AG08395 (cell line): ENCODE measurements around the gene FOXK2.
"Not testable (repeated sequence)": the region's sequence is repeated elsewhere in the genome, so short reads cannot be mapped to it uniquely, and the experiment has no call there.

Experiments used
- DNase-seq: peaks from one replicate; pipeline ENCODE4 v3.0.0; 2012; ENCODE audit warnings: mixed read lengths, low spot score

FOXK2 gene

DNA sequence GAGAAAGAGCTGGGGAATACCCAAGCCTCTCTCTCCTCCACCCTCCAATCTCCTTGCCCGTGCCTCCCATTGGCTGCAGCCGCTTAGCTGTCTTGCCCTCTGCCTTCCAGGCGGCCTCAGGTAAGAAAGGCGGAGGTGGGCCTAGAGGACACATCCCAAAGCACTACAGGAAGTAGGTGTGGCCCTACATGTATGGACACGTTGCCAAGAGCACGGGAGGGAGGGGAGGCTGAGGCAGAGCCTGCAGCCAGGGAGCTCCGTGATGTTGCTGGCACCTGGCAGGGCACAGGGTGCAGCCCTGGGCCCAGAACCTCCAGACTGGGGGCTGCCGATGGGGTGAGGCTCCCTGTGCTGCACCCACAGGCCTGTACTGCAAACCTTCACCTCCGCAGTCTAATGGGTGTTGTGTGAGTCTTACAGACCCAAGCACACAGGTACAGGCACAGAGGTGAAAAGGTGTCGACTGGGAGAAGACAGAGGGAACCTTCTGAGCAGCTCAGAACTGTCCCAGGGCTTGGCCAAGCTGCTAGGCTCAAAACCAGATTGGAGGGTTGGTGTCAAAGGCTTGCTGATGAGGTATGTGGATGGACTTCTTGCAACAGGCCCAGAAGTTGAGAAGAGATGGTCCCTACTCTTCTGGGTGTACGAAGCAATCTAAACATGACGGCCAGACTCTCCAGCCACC is 23.5 kb upstream of the FOXK2 start:
- no peak for DNase-seq

DNA sequence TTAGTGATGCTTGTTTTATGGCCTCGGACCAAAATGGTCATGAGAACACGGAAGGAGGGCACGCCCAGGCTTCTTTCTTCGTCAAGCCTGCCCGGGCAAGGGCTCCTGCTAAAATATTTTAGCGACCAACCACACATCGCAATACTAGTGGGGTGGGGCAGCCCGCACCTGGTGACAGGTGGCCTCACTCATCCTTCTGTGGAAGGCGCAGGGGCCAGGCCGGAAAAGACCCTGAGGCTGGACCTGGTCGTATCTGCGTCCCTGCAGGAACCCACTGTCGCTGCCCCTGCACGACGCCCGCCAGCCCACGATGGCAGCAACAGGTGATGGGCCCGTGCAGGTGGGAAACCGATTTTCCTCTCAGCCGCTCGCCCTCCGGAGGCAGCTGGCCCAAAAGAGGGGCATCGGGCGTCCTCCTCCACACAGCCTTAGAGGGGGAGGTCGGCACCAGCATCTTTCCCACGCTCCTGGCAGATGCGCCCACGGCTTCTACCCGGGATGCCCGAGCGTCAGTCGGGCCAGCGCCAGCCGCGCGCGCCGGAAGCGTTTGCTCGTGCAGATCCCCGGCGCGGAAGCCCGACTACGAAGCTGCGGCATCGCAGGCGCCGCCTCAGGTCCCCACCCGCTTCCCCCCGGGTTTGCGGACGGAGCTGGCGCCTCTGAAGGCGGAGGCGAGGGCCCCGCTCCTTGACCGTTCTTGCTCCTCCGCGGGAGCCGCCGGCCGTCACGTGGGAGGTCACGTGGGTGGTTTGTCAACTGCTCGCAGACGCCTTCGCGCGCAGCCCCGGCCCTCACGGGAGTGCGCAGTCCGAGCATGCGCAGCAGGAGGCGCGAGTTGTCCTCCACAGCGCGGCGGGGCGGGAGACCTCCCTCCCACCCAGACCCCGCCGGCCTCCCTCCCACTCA is 22.8 kb upstream of the FOXK2 start:
- peak; percentile 95 for DNase-seq

- DNase-seq = peak; percentile 15
Observed at GRCh38 chr17:82497483-82498405, 21.8 kb upstream of the FOXK2 start.

- peak; percentile 48 for DNase-seq
Observed at GRCh38 chr17:82502207-82502606, 17.3 kb upstream of the FOXK2 start.

DNA sequence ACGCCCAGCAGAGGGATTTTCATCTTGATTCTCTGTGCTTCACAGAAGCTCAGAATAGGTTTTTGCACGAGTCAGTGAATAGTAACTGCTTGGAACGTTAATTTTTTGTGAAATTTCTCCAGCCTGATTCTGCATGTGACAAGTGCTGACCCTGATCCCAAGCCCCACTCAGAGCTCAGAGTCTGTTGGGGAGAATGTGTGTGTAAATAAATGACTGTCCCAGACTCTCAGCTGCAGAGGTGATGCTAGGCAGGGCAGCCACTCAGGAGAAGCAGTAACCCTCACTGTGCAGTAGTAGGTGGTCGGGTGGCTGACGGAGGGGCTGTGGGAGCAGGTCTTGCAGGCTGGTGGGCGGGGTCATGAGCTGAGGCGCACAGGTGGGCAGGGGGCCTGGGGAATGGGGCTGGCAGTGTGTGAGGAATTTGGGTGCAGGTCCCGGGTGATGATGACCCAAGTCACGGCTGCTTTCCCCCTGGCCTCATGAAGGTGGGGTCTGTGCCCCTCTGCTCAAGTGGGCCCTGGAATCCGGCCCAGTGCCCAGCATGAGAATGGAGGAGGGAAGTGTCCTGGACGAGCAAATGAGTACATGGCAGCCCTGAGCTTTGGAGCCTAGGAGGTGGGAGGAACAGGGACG is 16.3 kb upstream of the FOXK2 start:
- DNase-seq = no peak

GRCh38 chr17:82503728-82504308 is 15.7 kb upstream of the FOXK2 start:
- DNase-seq = no peak

GRCh38 chr17:82505296-82505695 is 14.2 kb upstream of the FOXK2 start:
- DNase-seq = no peak

GRCh38 chr17:82506402-82506801 is 13.1 kb upstream of the FOXK2 start:
- DNase-seq = not testable (repeated sequence)

DNA sequence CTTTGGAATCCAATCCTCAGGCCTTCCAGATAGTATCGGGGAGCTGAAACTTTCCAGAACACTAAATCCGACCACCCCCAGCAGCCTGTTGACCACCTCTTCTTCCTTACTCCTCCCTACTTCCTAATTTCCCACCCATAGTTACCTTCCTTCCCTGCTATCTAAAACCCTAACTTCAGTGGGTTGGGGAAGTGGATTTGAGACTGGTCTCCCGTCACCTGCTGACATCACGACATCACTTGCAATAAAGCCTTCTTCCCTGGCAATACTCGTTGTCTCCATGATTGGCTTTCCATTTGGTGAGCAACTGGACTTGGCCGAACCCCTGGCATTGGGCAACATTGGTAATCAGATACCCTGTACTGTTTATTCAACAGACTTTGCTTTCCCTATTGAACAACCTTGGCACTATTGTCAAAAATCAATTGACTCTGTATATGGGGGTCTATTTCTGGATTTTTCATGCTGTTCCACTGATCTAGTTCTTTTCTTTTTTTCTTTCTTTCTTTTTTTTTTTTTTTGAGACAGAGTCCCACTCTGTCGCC is 11.8 kb upstream of the FOXK2 start:
- DNase-seq = no peak

- not testable (repeated sequence) for DNase-seq
Observed at GRCh38 chr17:82511642-82512041, 7.9 kb upstream of the FOXK2 start.

GRCh38 chr17:82513864-82514263 is 5.7 kb upstream of the FOXK2 start:
- DNase-seq = not testable (repeated sequence)

DNA sequence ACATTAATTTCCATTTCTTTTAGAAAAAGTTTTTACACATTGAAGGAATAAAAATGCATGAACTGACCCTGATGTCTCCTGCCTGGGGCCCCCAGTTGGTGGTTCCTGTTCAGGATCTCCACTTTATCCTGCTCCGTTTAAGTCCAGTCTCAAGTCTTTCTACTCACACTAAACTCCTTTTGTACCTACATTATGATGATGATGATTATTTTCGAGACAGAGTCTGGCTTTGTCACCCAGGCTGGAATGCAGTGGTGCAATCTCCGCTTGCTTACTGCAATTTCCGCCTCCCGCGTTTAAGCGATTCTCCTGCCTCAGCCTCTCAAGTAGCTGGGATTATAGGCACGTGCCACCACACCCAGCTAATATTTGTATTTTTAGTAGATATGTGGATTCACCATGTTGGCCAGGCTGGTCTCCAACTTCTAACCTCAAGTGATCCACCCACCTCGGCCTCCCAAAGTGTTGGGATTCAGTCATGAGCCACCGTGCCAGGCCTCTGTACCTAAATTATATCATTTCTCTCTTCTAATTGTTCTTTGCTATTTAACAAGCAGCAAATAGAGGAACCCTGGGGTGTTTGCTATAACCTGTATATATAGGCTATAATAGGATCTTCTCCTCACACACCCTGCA is 2.2 kb upstream of the FOXK2 start:
- no peak for DNase-seq

GRCh38 chr17:82519971-82520903 is 705 bp downstream of the FOXK2 start:
- no peak for DNase-seq

DNA sequence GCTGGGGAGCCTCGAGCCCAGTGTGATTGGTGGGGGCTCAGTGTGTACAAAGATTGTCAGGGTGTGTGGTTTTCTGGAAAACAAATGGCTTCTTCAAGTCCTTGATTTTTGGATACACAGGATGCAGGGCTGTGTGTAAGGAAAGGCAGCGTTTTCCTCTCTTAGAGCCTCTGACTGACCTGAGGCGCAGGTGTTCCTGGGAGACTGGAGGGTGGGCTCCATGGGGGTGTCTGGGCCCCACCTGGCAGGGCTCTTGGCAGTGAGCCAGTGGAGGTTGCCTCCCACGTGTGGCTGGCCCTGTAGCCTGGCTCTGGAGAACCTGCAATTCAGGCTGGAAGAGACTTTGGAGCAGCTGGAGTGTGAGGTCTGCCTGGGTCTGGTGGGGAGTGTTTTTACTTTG is 5.0 kb downstream of the FOXK2 start:
- no peak for DNase-seq

DNA sequence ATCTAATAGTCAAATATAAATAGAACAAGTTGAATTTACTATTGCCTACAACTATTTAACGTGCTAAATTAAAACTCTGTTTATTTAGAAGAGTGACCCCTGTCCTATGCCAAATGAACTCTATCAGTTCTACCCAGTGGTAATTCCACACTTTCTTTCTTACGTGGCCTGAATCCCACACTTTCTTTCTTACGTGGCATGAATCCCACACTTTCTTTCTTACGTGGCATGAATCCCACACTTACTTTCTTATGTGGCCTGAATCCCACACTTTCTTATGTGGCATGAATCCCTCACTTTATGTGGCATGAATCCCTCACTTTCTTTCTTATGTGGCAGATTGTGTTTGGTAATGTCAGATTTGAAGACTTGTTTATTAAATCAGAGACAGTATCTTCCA is 6.2 kb downstream of the FOXK2 start:
- DNase-seq = no peak

DNA sequence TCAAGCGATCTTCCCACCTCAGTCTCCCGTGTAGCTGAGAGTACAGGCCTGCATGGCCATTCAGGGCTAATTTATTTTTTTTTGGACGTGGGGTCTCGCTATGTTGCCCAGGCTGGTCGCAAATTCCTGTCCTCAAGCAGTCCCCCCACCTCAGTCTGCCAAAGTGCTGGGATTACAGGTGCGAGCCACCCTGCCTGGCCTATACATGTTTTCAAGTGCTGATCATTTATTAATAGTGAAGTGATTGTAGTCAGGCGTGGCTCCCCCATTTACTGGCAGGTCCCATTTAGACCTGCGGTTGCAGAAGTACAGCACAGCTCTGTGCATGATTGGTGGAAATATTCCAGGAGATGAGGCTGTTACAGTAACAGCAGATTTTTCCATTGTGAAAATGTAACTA is 8.4 kb downstream of the FOXK2 start:
- DNase-seq = peak; percentile 51

- peak; percentile 67 for DNase-seq
Observed at GRCh38 chr17:82528484-82529265, 9.1 kb downstream of the FOXK2 start.

DNA sequence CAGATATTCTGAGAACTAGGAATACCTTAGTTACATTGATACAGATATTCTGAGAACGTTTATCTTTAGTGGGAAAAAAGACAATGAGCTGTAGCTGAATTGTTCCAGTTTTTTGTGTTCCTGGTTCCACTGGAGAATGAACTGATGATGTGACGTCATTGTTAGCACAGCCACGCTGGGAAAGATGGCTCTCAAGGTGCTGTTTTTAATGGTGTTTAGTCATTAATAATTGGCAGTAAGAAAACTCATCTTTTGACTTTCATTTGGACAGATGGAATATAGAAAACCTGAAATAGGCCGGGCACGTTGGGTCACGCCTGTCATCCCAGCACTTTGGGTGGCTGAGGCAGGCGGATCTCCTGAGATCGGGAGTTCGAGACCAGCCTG is 10.4 kb downstream of the FOXK2 start:
- no peak for DNase-seq

- no peak for DNase-seq
Observed at GRCh38 chr17:82531431-82531881, 11.9 kb downstream of the FOXK2 start.
